GM18498 (cell line): ENCODE measurements around the gene FASTK.
"Not testable (repeated sequence)": the region's sequence is repeated elsewhere in the genome, so short reads cannot be mapped to it uniquely, and the experiment has no call there.

Source experiments
- ATAC-seq: cut with Tn5 transposase; IDR thresholded peaks from one replicate; pipeline ENCODE4 v1.9.1; 2021; ENCODE audit warnings: mild to moderate bottlenecking, moderate library complexity; ENCODE audit not compliant: unreplicated experiment

FASTK gene

DNA sequence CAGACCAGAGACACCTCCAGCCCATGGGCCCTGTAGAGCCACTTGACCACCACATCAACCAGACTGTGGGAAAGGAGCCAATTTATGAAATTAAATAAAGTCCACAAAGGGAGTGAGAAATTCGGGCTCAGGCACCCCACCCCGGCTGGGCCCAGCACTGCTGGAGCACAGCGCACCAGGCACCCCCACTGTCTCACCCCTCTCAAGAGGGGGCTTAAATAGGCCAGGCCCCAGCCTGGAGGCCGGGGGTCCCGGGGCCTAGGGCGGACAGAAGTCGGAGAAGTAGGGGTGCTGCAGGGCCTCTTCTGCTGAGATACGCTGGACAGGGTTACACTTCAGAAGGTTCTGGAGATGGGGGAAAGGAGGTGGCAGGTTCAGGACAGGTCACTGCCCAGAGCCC lies 26.9 kb downstream of the FASTK start:
- no peak for ATAC-seq

DNA sequence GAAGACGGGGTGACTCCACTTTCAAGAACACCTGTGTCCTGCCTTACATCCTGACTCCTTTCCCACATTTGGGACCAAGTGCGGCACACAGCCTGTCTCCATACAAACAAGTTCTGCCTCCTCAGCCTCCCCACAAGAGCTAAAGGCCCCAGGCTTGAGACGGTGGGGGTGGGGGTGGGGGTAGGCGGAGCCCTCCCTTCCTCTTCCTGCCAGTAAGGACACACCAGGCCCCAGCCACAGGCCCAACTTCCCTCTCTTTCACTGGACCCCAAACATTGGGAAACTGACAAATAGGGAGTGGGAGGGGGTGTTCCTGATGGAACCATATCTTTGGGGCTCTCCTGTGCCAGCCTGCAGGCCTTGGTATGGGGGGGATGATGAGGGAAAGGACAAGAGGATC lies 27.5 kb downstream of the FASTK start:
- no peak for ATAC-seq

- ATAC-seq: no peak
Measured at GRCh38 chr7:151051108-151051507, 29.5 kb downstream of the FASTK start.

GRCh38 chr7:151048911-151049463 lies 31.6 kb downstream of the FASTK start:
- ATAC-seq: no peak

DNA sequence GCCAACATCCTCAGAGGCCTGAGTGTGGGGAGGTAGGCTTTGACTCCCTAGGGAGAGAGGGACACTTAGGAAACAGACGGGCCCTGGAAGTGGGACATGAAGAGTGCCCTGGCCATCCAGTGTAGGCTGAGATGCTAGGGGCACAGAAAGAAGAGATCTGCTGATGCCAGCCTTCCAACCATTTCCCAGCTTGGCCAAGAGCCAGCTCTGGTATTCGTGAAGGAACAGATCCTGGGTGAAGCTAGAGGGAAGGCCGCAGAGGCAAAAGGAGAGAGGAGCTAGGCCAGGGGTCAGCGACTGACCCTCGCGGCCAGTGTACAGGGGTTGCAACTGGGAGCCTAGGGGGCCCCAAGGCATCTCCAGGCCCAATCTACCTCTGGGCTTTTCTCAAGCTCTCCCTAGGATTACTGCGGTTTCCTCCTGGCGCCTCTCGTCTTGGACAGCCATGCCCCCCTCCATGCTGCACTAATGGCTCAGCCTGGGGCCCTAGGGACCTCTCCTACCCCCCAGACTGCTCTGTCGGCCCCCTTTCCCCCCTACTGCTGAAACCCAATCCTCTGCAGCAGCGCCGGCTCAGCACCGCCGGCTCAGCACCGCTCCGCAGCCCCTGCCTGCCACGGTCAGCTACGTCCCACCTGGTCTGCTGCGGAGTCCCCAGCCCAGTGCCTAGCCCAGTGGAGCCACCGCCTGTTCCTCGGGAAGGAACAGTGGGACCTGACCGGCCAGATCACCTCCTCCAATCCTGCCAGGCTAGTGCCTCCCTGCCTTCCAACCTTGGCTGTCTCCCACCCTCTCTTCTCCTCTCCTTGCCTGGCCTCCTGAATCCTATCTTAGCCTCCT lies 32.4 kb downstream of the FASTK start, which contains the start of gene ASIC3:
TSS of gene ASIC3 (plus strand) at position 556 of the 840 bp plus-strand sequence. CDS start 355 bp downstream, outside the sequence.
- no peak for ATAC-seq

GRCh38 chr7:151046603-151047573 lies 33.7 kb downstream of the FASTK start:
- ATAC-seq: no peak

GRCh38 chr7:151045967-151046366 lies 34.6 kb downstream of the FASTK start:
- no peak for ATAC-seq

DNA sequence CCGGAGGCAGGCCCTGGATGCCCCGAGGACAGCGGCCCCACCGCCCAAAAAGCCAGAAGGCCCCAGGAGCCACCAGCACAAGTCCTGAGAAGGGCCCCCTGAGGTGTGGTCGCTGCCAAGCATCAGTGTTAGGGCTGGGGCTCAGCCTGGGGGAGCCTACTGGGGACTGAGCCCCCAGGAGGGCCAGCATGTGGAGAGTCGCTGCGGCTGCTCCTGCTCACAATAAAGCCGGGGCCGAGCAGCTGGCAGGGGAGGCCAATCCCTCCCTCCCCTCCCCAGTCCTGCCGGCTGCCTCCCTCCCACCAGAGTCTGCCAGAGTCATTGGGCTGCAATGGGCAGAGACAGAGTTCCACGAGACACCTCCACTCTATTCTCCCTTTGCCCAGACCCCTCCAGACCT lies 35.3 kb downstream of the FASTK start:
- ATAC-seq: no peak

DNA sequence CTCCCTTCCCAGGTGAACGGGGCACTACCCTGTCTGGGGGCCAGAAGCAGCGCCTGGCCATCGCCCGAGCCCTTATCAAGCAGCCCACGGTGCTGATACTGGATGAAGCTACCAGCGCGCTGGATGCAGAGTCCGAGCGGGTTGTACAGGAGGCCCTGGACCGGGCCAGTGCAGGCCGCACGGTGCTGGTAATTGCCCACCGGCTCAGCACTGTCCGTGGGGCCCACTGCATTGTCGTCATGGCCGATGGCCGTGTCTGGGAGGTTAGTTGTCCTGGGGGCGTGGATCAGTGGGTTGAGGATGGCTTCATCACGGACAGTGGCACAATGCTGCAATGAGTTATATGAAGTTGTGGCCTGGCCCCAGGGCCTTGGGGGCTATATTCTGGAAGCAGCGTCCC lies 36.6 kb downstream of the FASTK start:
- no peak for ATAC-seq

GRCh38 chr7:151043449-151043848 lies 37.2 kb downstream of the FASTK start:
- ATAC-seq: not testable (repeated sequence)

- no peak for ATAC-seq
Measured at GRCh38 chr7:151040616-151041375, 39.8 kb downstream of the FASTK start.

DNA sequence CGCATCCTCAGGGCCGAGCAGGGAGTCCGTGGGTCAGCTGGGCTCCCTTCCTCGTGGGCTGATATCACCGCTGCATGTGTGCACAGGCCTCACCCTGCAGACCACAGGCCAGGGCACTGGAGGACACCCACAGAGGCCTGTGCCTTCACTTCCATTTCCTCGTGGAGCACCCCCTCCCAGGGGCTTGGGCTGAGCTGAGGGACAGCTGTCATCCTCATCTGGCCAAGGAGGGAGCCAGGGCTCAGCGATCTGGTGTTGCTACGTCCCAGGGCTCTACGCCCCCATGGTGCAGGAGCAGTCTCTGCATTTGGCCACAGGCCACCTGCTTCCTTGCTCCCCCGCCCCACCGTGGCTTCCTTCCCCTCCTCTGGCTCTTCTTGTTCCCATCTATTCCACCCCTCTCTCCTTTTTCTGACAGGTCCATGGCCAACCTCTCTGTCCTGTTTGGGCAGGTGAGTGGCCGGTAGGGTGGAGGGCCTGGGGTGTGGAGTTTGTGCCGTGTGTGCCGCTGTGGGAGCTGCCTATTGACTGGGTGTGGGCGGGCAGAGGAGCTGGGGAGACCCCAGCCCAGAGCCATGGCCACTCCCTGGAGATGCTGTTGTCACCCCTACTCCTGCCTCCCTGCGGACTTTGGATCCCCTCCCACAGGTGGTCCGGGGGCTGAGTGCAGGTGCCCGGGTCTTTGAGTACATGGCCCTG lies 40.6 kb downstream of the FASTK start:
- no peak for ATAC-seq

DNA sequence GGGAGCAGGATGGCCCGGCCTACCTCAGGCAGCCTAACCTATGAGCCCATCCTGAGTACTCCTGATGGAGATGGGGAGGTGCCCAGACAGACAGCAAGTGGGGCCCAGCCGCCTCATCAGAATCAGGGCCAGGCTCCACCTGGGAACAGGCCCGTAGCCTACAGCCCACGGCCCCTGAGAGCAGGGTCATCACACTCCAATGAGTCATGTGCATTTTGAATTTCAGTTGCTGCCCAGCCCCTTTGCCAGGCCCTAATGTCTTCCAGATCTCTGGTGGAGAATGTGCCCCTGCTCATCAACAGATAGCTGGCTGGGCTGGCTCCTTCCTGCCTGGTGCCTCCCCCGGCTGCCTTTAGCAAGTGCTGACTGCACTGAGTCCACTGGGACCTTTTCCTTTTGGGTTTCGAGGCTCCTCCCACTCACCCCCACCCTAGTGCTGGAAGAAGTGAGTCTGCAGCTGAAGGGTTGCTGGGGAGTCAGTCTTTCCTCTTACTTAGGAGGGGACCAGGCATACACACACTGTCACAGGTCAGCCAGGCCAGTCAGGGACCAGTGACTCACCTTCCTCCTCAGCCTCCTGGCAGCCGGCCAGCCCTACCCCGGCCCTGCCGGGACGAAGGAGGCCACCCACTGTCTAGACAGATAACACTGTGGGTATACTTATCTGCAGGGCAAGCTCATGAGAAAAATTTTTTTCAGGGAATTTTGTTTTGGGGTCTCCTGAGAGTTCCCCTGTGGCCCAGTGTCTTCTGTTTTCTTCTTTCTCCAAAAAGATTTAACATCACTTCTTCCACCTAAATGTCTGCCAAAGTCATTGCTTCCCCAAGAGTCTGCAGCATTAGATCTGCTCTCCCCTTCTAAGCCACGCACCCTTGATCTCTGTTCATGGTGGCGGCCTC lies 41.4 kb downstream of the FASTK start:
- no peak for ATAC-seq

DNA sequence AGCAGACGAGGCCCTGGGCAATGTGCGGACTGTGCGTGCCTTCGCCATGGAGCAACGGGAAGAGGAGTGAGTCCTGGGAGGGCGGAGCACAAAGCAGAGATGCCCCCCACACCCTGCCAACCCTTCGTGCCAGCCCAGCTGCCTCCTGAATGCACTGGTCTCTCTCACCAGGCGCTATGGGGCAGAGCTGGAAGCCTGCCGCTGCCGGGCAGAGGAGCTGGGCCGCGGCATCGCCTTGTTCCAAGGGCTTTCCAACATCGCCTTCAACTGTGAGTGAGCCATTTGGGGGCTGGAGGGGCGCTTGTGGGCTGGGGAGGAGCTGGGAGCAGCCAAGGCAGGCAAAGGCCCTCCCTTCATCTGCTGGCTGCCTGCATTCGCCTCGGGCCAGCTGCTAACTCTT lies 44.7 kb downstream of the FASTK start:
- no peak for ATAC-seq

GRCh38 chr7:151035026-151035717 lies 45.4 kb downstream of the FASTK start:
- no peak for ATAC-seq

DNA sequence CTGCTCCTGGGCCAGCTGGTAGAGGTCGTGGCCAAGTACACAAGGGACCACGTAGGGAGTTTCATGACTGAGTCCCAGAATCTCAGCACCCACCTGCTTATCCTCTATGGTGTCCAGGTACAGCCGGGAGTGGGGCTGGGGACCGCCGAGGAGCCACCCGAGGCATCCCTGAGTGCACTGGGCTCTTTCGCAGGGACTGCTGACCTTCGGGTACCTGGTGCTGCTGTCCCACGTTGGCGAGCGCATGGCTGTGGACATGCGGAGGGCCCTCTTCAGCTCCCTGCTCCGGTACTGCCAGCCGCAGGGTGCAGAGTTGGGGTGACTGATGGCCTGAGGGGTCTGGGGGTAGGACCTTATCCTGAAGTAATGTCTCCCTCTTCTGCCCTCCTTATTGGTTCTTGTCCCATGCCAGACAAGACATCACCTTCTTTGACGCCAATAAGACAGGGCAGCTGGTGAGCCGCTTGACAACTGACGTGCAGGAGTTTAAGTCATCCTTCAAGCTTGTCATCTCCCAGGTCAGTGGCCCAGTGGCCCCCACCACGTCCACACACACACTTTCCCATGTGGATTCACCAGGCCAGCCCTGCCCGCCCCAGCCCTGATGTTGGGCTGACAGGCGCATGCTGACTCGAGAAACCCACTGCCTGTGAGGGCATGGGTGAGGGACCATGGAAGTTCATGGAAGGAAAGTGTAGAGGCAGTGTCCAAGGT lies 46.1 kb downstream of the FASTK start:
- ATAC-seq: no peak

GRCh38 chr7:151033864-151034249 lies 46.8 kb downstream of the FASTK start:
- no peak for ATAC-seq
